Neural crest cell (in vitro differentiated cells): Measurements from ENCODE around the gene RND1. TPM values are rescaled to one million over a fixed set of nuclear protein-coding genes. Genes with fewer than 3 reads are reported as not detected.
A peak's percentile ranks its signal among the peaks of the same experiment; 100 is the strongest.

Source experiments
- DNase-seq: peaks from one replicate; pipeline ENCODE4 v3.0.0; 2021; ENCODE audit warnings: low read depth, mixed read lengths, low spot score
- H3K27ac Mint-ChIP-seq: one replicate; pipeline ENCODE4 v1.8.0; 2021; ENCODE audit warnings: mild to moderate bottlenecking, mixed read lengths; ENCODE audit not compliant: unreplicated experiment
- H3K27me3 Mint-ChIP-seq: 2 replicates; pipeline ENCODE4 v1.8.0; 2021; ENCODE audit warnings: low read depth, mild to moderate bottlenecking, mixed read lengths
- H3K36me3 Mint-ChIP-seq: 2 replicates; pipeline ENCODE4 v1.8.0; 2021; ENCODE audit warnings: low read depth, mild to moderate bottlenecking, mixed read lengths
- H3K4me1 Mint-ChIP-seq: 2 replicates; pipeline ENCODE4 v1.8.0; 2021; ENCODE audit warnings: mixed read lengths
- H3K4me3 Mint-ChIP-seq: one replicate; pipeline ENCODE4 v1.8.0; 2021; ENCODE audit warnings: mild to moderate bottlenecking, mixed read lengths
- H3K9me3 Mint-ChIP-seq: 2 replicates; pipeline ENCODE4 v1.8.0; 2021; ENCODE audit warnings: mixed read lengths
- total RNA-seq: library from RNA; stranded (reverse); gene quantifications from 2 replicates; pipeline ENCODE4 v1.2.1, GENCODE V29; 2021
- TF ChIP-seq, protein P1 (sequence below): fragments of 200-600 bp; sonication (generic); conservative IDR thresholded peaks from 2 replicates; pipeline ENCODE4 v1.5.0; 2021; ENCODE audit warnings: antibody characterized with exemption, mild to moderate bottlenecking

The RND1 gene
- total RNA-seq, 1 donor from 2014 or later: 4.2 TPM

DNA sequence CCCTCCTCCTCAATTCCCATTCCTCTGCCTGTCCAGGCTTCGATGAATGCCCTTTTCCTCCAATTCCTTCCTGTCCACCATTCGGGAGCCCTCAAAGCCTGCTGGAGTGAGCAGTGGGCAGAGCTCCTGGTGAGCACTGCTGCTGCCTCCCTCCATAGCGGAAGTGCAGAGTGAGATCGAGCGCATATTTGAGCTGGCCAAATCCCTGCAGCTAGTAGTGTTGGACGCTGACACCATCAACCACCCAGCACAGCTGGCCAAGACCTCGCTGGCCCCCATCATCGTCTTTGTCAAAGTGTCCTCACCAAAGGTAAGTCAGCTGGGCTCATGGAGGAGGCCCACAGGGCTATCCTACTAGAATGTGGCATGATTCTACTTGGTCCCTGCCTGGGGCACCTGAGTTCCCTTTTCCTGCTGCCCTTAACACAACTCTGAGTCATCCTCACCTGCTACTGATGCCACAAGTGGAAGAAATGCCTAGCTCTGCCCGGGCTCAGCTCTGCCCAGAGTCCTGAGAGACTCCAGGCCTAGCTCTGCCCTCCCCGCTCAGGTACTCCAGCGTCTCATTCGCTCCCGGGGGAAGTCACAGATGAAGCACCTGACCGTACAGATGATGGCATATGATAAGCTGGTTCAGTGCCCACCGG lies 39.3 kb downstream of the RND1 start:
- H3K27ac Mint-ChIP-seq: no peak overlapping the region
- DNase-seq: no peak
- no peaks in the 10 kb centered on the region for H3K27me3 Mint-ChIP-seq
- peak overlapping the region; percentile 59 for H3K4me3 Mint-ChIP-seq
- TF ChIP-seq, protein P1, sequence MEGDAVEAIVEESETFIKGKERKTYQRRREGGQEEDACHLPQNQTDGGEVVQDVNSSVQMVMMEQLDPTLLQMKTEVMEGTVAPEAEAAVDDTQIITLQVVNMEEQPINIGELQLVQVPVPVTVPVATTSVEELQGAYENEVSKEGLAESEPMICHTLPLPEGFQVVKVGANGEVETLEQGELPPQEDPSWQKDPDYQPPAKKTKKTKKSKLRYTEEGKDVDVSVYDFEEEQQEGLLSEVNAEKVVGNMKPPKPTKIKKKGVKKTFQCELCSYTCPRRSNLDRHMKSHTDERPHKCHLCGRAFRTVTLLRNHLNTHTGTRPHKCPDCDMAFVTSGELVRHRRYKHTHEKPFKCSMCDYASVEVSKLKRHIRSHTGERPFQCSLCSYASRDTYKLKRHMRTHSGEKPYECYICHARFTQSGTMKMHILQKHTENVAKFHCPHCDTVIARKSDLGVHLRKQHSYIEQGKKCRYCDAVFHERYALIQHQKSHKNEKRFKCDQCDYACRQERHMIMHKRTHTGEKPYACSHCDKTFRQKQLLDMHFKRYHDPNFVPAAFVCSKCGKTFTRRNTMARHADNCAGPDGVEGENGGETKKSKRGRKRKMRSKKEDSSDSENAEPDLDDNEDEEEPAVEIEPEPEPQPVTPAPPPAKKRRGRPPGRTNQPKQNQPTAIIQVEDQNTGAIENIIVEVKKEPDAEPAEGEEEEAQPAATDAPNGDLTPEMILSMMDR: no peak
- no peaks in the 10 kb centered on the region for H3K9me3 Mint-ChIP-seq
- H3K36me3 Mint-ChIP-seq: peaks cover 16% of the 10 kb centered on the region
- H3K4me1 Mint-ChIP-seq: no peaks in the 10 kb centered on the region

DNA sequence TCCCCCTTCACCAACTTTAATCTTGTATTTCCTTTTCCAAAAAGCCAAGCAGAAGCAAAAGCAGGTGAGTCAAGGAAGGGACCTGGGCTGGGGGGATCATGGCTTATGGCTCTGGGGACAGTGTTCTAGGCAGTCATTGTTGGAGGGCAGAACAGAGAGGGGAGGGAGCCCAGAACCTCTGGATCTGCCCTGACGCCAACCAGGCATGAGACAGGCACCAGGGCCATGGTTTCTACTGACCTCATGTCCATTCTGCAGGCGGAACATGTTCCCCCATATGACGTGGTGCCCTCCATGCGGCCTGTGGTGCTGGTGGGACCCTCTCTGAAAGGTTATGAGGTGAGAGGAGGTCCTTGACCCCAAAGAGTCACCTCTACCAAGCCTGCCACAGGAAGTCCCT lies 40.8 kb downstream of the RND1 start:
- Mint-ChIP-seq H3K27ac (no peak overlapping the region), H3K4me1 (peaks cover 2% of the 10 kb centered on the region), H3K36me3 (peaks cover 10% of the 10 kb centered on the region), H3K27me3 (no peaks in the 10 kb centered on the region), H3K9me3 (no peaks in the 10 kb centered on the region), H3K4me3 (no peak overlapping the region)
- TF ChIP-seq, protein P1: no peak
- DNase-seq: no peak

DNA sequence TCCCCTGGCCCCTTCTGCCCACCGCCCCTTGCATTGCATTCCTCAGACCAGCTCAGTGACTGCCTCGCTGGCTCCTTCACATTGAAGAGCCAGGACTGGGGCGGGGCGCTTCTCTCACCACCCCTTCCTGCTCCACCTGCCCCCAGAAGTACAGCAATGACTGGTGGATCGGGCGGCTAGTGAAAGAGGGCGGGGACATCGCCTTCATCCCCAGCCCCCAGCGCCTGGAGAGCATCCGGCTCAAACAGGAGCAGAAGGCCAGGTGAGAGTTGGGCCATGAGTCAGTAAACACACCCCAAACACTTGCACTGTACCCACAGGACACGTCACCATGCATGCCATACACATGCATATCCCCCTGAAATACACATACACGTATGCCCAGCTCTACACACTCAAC lies 41.6 kb downstream of the RND1 start:
- peaks cover 10% of the 10 kb centered on the region for H3K4me1 Mint-ChIP-seq
- H3K27ac Mint-ChIP-seq: no peak overlapping the region
- H3K4me3 Mint-ChIP-seq: no peak overlapping the region
- TF ChIP-seq, protein P1: no peak
- H3K36me3 Mint-ChIP-seq: peaks cover 10% of the 10 kb centered on the region
- no peaks in the 10 kb centered on the region for H3K9me3 Mint-ChIP-seq
- no peaks in the 10 kb centered on the region for H3K27me3 Mint-ChIP-seq
- DNase-seq: no peak

DNA sequence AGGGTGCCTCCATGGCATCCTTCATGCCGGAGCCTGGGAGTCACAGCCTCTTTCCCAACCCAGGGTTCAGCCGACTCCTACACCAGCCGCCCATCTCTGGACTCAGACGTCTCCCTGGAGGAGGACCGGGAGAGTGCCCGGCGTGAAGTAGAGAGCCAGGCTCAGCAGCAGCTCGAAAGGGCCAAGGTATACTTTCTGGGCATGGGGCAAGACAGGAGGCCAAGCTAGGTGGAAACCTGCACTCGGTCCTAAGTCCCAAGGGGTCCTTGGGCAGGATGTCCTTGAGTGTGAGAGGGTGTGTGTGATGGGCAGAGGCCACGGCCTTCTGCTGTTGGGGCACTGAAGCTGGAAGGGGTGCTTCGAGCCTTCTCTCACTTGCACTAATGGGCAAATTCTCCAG lies 42.4 kb downstream of the RND1 start:
- H3K27me3 Mint-ChIP-seq: no peaks in the 10 kb centered on the region
- no peak overlapping the region for H3K4me3 Mint-ChIP-seq
- TF ChIP-seq, protein P1: no peak
- no peak for DNase-seq
- H3K9me3 Mint-ChIP-seq: no peaks in the 10 kb centered on the region
- peaks cover 13% of the 10 kb centered on the region for H3K4me1 Mint-ChIP-seq
- peaks cover 7% of the 10 kb centered on the region for H3K36me3 Mint-ChIP-seq
- no peak overlapping the region for H3K27ac Mint-ChIP-seq

DNA sequence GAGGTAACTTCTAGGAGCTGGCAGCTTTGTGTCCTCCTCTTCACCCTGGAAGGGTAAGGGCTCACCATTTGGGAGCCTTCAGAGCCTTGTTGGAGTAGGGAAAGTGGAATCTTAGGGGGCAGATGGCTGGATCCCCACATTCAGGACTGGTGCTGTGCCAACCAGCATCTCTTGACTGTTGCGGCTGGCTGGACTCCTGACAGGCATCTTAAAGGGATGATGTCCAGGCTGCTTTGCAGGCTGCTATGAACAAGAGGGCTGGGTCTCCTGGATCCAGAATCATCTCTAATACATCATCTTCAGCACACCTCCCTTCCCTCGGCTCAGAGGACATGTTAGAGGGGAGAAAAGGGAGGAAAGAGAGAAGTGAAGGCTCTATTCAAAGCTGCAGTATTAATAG lies 43.0 kb downstream of the RND1 start:
- peaks cover 7% of the 10 kb centered on the region for H3K36me3 Mint-ChIP-seq
- no peaks in the 10 kb centered on the region for H3K27me3 Mint-ChIP-seq
- H3K27ac Mint-ChIP-seq: no peak overlapping the region
- H3K4me1 Mint-ChIP-seq: peaks cover 13% of the 10 kb centered on the region
- TF ChIP-seq, protein P1: no peak
- H3K9me3 Mint-ChIP-seq: no peaks in the 10 kb centered on the region
- no peak for DNase-seq
- H3K4me3 Mint-ChIP-seq: peak overlapping the region; percentile 77
